Fibroblast of lung (primary cell): ENCODE measurements around the gene NUP133. TPM values are rescaled to one million over a fixed set of nuclear protein-coding genes. Genes with fewer than 3 reads are reported as not detected.
A peak's percentile ranks its signal among the peaks of the same experiment; 100 is the strongest.

Experiments used
- DNase-seq, 2 donors: peaks; one replicate each; pipeline versions ENCODE4 v3.0.0 to v3.0.0-alpha.2; 2010; ENCODE audit warnings: low read depth in 2 of 2
- H2AFZ ChIP-seq: 2 replicates; pipeline ENCODE4 v1.5.1; 2012; ENCODE audit warnings: low read length, control low read depth, inconsistent platforms
- H3K27ac ChIP-seq: 2 replicates; pipeline ENCODE4 v1.5.1; 2011; ENCODE audit warnings: low read length, control low read depth; ENCODE audit not compliant: insufficient read depth
- H3K27me3 ChIP-seq: 2 replicates; pipeline ENCODE4 v1.5.1; 2011; ENCODE audit warnings: mild to moderate bottlenecking, low read length; ENCODE audit not compliant: control insufficient read depth, insufficient read depth
- H3K36me3 ChIP-seq: 2 replicates; pipeline ENCODE4 v1.5.1; 2011; ENCODE audit warnings: low read length; ENCODE audit not compliant: control insufficient read depth, insufficient read depth
- H3K4me1 ChIP-seq: 2 replicates; pipeline ENCODE4 v1.5.1; 2011; ENCODE audit warnings: low read length; ENCODE audit not compliant: control insufficient read depth, insufficient read depth; ENCODE audit errors: extremely low read depth
- H3K4me2 ChIP-seq: 2 replicates; pipeline ENCODE4 v1.5.1; 2011; ENCODE audit warnings: low read length, control low read depth; ENCODE audit not compliant: insufficient read depth; ENCODE audit errors: extremely low read depth
- H3K4me3 ChIP-seq, 4 experiments: fragments of 200-600 bp in 1 of 4; sonication (generic) in 1 of 4; replicated peaks in 1 of 4; 2 replicates each; pipeline ENCODE4 v1.5.1; 2011 to 2016; ENCODE audit warnings: low read length in 4 of 4, low read depth in 3 of 4, mild to moderate bottlenecking in 3 of 4, control low read depth in 2 of 4, inconsistent platforms in 1 of 4, mixed read lengths in 1 of 4; ENCODE audit not compliant: insufficient read depth in 1 of 4; ENCODE audit errors: control extremely low read depth in 1 of 4
- H3K79me2 ChIP-seq: 2 replicates; pipeline ENCODE4 v1.5.1; 2012; ENCODE audit warnings: mild to moderate bottlenecking, low read length, inconsistent platforms; ENCODE audit not compliant: control insufficient read depth, insufficient read depth
- H3K9ac ChIP-seq: 2 replicates; pipeline ENCODE4 v1.5.1; 2011; ENCODE audit warnings: mild to moderate bottlenecking, low read length, control low read depth; ENCODE audit not compliant: insufficient read depth
- H3K9me3 ChIP-seq: 2 replicates; pipeline ENCODE4 v1.5.1; 2012; ENCODE audit warnings: low read depth, low read length; ENCODE audit not compliant: control insufficient read depth, insufficient read depth
- H4K20me1 ChIP-seq: 2 replicates; pipeline ENCODE4 v1.5.1; 2011; ENCODE audit warnings: low read length; ENCODE audit not compliant: control insufficient read depth, insufficient read depth; ENCODE audit errors: extremely low read depth
- CTCF ChIP-seq, 2 donors: IDR thresholded peaks in 1 of 2; conservative IDR thresholded peaks in 1 of 2; 1 replicate in 1 of 2; 2 replicates in 1 of 2; pipeline ENCODE4 v1.5.1; 2011 to 2012; ENCODE audit warnings: low read length in 2 of 2, control low read depth in 1 of 2, inconsistent platforms in 1 of 2, low read depth in 1 of 2, mild to moderate bottlenecking in 1 of 2
- EZH2 ChIP-seq: IDR thresholded peaks from 2 replicates; pipeline ENCODE4 v1.5.1; 2012; ENCODE audit warnings: low read length, control low read depth, mild to moderate bottlenecking; ENCODE audit errors: missing control alignments
- polyA plus RNA-seq, 2 donors: library from polyadenylated mRNA; depleted of rRNA in 1 of 2; stranded (reverse) in 1 of 2; unstranded in 1 of 2; fragments of >200 nt; gene quantifications; 2 replicates each; pipeline ENCODE4 v1.2.1, GENCODE V29; 2011 to 2012; ENCODE audit warnings: missing spikeins in 1 of 2
- total RNA-seq: library from RNA; depleted of rRNA; stranded (reverse); fragments of >200 nt; gene quantifications from 2 replicates; pipeline ENCODE4 v1.2.1, GENCODE V29; 2014

Gene NUP133
- total and polyA plus RNA-seq, 2 donors (not counting 1 experiment from before 2014, with no cell fraction given) = 20.8 to 31.9 TPM

DNA sequence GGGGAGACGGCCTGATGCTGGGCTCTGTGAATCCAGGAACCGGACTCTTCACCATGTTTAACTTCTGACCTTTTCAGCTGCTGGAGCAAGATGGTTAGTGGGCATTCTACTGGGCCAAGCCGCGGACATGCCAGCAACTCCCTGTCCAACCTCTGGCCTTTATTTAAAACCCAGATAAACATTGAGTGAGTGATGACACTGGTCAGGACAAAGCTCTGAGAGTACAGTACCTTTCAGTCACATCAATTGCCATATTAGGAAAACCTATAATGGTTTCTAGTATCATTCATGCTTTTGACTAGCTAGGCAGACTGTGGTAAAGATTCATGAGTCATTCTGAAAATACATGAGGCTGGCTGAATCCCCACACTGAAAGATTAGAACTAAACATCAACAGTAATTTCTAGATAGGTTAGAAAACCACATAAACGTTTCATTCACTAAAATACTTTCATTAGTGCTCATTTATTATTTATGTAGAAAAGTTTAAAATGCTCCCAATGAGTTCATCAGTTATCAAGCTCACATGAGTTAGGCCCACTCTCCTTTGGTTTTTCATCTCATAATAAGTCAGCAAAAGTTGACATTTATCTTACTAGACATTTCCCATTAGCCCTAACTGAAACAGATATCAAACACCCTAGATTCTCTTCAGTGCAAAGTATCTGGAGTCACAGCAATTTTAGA lies 67.1 kb downstream of the NUP133 start:
- no peak overlapping the region for H3K4me2 ChIP-seq
- H3K36me3 ChIP-seq = no peaks in the 10 kb centered on the region
- no peaks in the 10 kb centered on the region for H4K20me1 ChIP-seq
- H3K27ac ChIP-seq = no peak overlapping the region
- no peak overlapping the region for H3K4me3 ChIP-seq
- no peak overlapping the region for H2AFZ ChIP-seq
- DNase-seq = peak; percentile 84 to 87
- H3K9me3 ChIP-seq = no peaks in the 10 kb centered on the region
- no peak for TF ChIP-seq EZH2
- no peak for TF ChIP-seq CTCF (conservative IDR thresholded peaks at IDR 0.05 in 1 of 2, IDR thresholded peaks at IDR 0.05 in 1 of 2; ENCODE audit: low read depth in 1 of 2, low read length in 2 of 2)
- H3K4me1 ChIP-seq = peaks cover 2% of the 10 kb centered on the region
- no peaks in the 10 kb centered on the region for H3K79me2 ChIP-seq
- H3K9ac ChIP-seq = no peak overlapping the region
- no peaks in the 10 kb centered on the region for H3K27me3 ChIP-seq

GRCh38 chr1:229438021-229438420 lies 70.1 kb downstream of the NUP133 start:
- Histone ChIP-seq H4K20me1 (no peaks in the 10 kb centered on the region), H3K9ac (no peak overlapping the region), H3K36me3 (no peaks in the 10 kb centered on the region), H3K79me2 (no peaks in the 10 kb centered on the region), H3K27ac (no peak overlapping the region), H3K4me3 (no peak overlapping the region), H3K4me2 (no peak overlapping the region), H3K27me3 (peaks cover 26% of the 10 kb centered on the region), H3K9me3 (no peaks in the 10 kb centered on the region), H3K4me1 (peaks cover 2% of the 10 kb centered on the region), H2AFZ (no peak overlapping the region)
- TF ChIP-seq EZH2 (no peak), CTCF (conservative IDR thresholded peaks at IDR 0.05 in 1 of 2, IDR thresholded peaks at IDR 0.05 in 1 of 2; ENCODE audit: low read depth in 1 of 2, low read length in 2 of 2) (no peak)
- no peak for DNase-seq

DNA sequence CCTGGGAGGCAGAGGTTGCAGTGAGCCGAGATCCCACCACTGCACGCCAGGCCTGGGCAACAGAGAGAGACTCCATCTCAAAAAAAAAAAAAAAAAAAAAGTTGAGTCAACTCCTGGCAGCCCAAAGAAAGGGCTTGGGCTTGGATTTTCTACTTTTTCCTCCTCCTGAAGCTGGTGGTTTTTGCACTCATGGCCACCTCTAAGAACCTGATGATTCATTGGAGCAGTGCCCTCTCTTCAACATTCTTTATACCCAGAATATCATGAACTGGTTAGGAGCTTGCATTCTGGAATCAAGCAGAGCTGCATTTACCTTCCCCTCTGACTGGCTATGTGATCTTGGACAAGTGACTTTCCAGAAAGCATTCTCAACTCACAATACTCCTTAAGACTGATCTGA lies 70.7 kb downstream of the NUP133 start:
- TF ChIP-seq EZH2 = no peak
- no peak for TF ChIP-seq CTCF (conservative IDR thresholded peaks at IDR 0.05 in 1 of 2, IDR thresholded peaks at IDR 0.05 in 1 of 2; ENCODE audit: low read depth in 1 of 2, low read length in 2 of 2)
- Histone ChIP-seq H3K36me3 (no peaks in the 10 kb centered on the region), H3K79me2 (no peaks in the 10 kb centered on the region), H3K4me3 (no peak overlapping the region), H4K20me1 (no peaks in the 10 kb centered on the region), H3K4me1 (peaks cover 2% of the 10 kb centered on the region), H3K9me3 (no peaks in the 10 kb centered on the region), H2AFZ (no peak overlapping the region), H3K9ac (no peak overlapping the region), H3K4me2 (no peak overlapping the region), H3K27me3 (peaks cover 31% of the 10 kb centered on the region), H3K27ac (no peak overlapping the region)
- peak in 1 of 2 donors; percentile 59 for DNase-seq
